Uterus (tissue), 4 donors: Measurements from ENCODE around the gene SGPL1. TPM values are rescaled to one million over a fixed set of nuclear protein-coding genes. Genes with fewer than 3 reads are reported as not detected.

Experiments
- DNase-seq, 2 donors: peaks; one replicate each; pipeline ENCODE4 v3.0.0-alpha.2; 2019 to 2020
- H3K27ac ChIP-seq, 2 donors: fragments of 200-600 bp; sonication (generic); 1 replicate in 1 of 2; 2 replicates in 1 of 2; pipeline ENCODE4 v1.5.1; 2016 to 2018
- H3K27me3 ChIP-seq, 2 donors: fragments of 200-600 bp; sonication (generic); one replicate each; pipeline ENCODE4 v1.5.1; 2018 to 2019; ENCODE audit warnings: control low read depth in 1 of 2
- H3K36me3 ChIP-seq, 2 donors: fragments of 200-600 bp; sonication (generic); one replicate each; pipeline ENCODE4 v1.5.1; 2019; ENCODE audit warnings: control low read depth in 1 of 2
- H3K4me1 ChIP-seq, 2 donors: fragments of 200-600 bp; sonication (generic); one replicate each; pipeline ENCODE4 v1.5.1; 2018 to 2019; ENCODE audit warnings: control low read depth in 1 of 2
- H3K4me3 ChIP-seq, 2 donors: fragments of 200-600 bp; sonication (generic); 1 replicate in 1 of 2; 2 replicates in 1 of 2; pipeline ENCODE4 v1.5.1; 2018 to 2019; ENCODE audit warnings: mild to moderate bottlenecking in 1 of 2
- H3K9me3 ChIP-seq, 2 donors: fragments of 200-600 bp; sonication (generic); one replicate each; pipeline ENCODE4 v1.5.1; 2019; ENCODE audit warnings: control low read depth in 1 of 2
- CTCF ChIP-seq, 4 experiments: fragments of 200-600 bp in 2 of 4; fragments of 450-650 bp in 2 of 4; sonication (generic) in 2 of 4; IDR thresholded peaks; one replicate each; pipeline ENCODE4 v1.5.1; 2016 to 2019; ENCODE audit warnings: antibody characterized with exemption in 4 of 4, mild to moderate bottlenecking in 2 of 4, moderate library complexity in 1 of 4
- POLR2A ChIP-seq, 2 donors: fragments of 450-650 bp; IDR thresholded peaks; one replicate each; pipeline ENCODE4 v1.6.1; 2016; ENCODE audit warnings: antibody characterized with exemption in 2 of 2, mild to moderate bottlenecking in 1 of 2, moderate library complexity in 1 of 2
- intact Hi-C: fragments of 100-400 bp; cut with DNase I; formaldehyde crosslinking; loops from one replicate; pipeline ENCODE4 v1.15.1; 2023; ENCODE audit warnings: low total_unique reads
- total RNA-seq, 4 donors: library from RNA; depleted of rRNA in 3 of 4; stranded (reverse); fragments of >200 nt in 3 of 4; gene quantifications; one replicate each; pipeline versions ENCODE4 v1.1.0 to v1.2.4, GENCODE V29; 2014 to 2023
- donor health status: DM: yes; HTN: yes; CAD: no.

SGPL1 gene
- total RNA-seq, 4 donors from 2014 or later, result 13.3 to 59.7 (median 27.3) TPM

GRCh38 chr10:70912556-70912955, 96.8 kb downstream of the SGPL1 start:
- no peaks in the 10 kb centered on the region for H3K27me3 ChIP-seq
- DNase-seq, result no peak
- H3K36me3 ChIP-seq, result no peaks in the 10 kb centered on the region
- H3K9me3 ChIP-seq, result no peaks in the 10 kb centered on the region
- intact Hi-C loops, result loop anchor here (5.0 kb wide), 1 partner anchor 365 kb away; no protein-coding TSS in a partner anchor
- no peak overlapping the region for H3K27ac ChIP-seq
- no peaks in the 10 kb centered on the region for H3K4me1 ChIP-seq
- TF ChIP-seq POLR2A (IDR thresholded peaks at IDR 0.05) (no peak), CTCF (IDR thresholded peaks at IDR 0.05) (no peak)
- H3K4me3 ChIP-seq, result no peak overlapping the region

DNA sequence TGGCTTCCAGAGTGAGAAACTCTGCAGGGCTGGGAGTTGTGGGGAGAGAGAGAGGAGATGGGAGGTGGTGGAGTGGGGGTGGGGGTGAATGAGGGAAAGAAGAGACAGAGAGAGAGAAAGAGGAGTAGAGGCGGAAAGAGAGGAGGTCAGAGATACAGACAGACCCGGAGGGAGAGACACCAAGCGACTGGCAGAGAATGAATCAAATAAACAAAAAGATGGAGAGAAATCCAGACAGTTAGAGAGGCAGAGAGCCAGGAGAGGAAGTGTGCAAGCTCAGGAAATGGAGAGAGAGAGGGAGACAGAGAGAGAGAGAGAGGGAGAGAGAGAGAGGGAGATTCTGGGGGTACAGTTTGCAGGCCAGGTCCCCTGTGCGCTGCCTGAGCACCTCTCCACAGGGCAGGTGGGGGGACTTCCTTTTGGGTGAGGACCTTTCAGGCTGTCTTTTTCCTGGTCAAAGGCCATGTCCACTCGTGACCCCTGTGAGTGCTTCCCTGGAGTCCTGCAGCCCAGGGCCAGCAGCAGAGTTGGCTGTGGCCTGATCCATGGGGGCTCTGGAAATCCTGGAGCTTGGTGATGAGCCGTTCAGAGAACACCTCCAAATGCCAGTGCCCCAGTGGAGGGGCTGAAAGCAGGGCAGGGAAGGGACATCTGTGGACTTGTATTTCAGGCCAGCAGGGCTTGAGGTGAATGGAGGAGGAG, 97.6 kb downstream of the SGPL1 start:
- H3K27me3 ChIP-seq, result no peaks in the 10 kb centered on the region
- H3K36me3 ChIP-seq, result no peaks in the 10 kb centered on the region
- DNase-seq, result no peak
- no peak overlapping the region for H3K27ac ChIP-seq
- no peaks in the 10 kb centered on the region for H3K9me3 ChIP-seq
- H3K4me3 ChIP-seq, result no peak overlapping the region
- TF ChIP-seq CTCF (IDR thresholded peaks at IDR 0.05) (no peak), POLR2A (IDR thresholded peaks at IDR 0.05) (no peak)
- intact Hi-C loops, result loop anchor here (5.0 kb wide), 1 partner anchor 364 kb away; no protein-coding TSS in a partner anchor
- H3K4me1 ChIP-seq, result no peaks in the 10 kb centered on the region

DNA sequence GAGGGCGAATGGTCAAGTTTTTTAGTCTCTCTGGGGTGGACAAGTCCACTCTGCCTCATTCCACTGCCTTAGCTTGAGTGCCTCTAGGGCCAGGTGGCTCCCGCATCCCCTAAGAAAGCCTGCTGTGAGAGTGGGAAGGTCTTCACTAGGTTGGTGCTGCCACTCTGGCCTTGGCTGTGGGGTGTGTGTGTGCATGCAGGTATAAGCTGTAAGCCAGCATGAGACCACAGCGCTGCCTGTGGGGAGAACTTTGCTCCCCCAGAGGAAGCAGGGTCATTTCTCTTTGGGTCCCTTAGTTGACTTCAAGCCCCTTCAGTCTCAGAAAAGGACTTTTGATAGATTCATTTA, 98.1 kb downstream of the SGPL1 start:
- Histone ChIP-seq H3K4me3 (no peak overlapping the region), H3K9me3 (no peaks in the 10 kb centered on the region), H3K27me3 (no peaks in the 10 kb centered on the region), H3K27ac (no peak overlapping the region), H3K36me3 (no peaks in the 10 kb centered on the region), H3K4me1 (no peaks in the 10 kb centered on the region)
- intact Hi-C loops, result loop anchor here (5.0 kb wide), 1 partner anchor 363 kb away; no protein-coding TSS in a partner anchor
- TF ChIP-seq CTCF (IDR thresholded peaks at IDR 0.05) (no peak), POLR2A (IDR thresholded peaks at IDR 0.05) (no peak)
- DNase-seq, result no peak

DNA sequence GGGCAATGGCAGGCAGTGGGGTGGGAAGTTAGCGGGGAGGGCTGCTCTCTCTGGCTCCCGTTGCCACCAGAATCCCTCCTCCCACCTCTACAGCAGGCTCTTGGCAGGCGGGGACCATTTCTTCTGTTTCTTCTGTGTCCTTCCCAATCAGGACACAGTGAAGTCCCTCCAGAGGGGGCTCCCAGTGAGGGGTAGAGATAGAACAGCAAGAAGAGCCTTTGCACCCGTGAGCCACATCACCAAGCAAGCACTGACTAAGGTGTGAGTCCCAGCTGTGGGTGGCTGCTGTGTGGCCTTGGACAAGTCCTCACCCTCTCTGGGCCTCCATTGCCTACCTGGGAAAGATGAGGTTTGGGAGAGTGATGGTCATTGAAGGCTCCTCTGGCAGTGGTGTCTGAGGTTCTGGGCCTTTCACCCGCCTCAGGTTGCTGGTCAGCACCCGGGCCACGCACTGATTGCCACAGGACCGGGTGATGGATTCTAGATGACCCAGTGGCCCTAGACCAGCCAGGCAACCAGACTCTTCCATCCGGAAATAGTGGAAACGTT, 98.6 kb downstream of the SGPL1 start:
- intact Hi-C loops, result loop anchor here (5.0 kb wide), 1 partner anchor 363 kb away; no protein-coding TSS in a partner anchor
- Histone ChIP-seq H3K9me3 (no peaks in the 10 kb centered on the region), H3K4me1 (no peaks in the 10 kb centered on the region), H3K36me3 (no peaks in the 10 kb centered on the region), H3K4me3 (no peak overlapping the region), H3K27ac (no peak overlapping the region), H3K27me3 (no peaks in the 10 kb centered on the region)
- TF ChIP-seq POLR2A (IDR thresholded peaks at IDR 0.05), result no peak
- TF ChIP-seq CTCF (IDR thresholded peaks at IDR 0.05), result no peak
- no peak for DNase-seq

GRCh38 chr10:70915206-70915605, 99.5 kb downstream of the SGPL1 start:
- TF ChIP-seq CTCF (IDR thresholded peaks at IDR 0.05) (no peak), POLR2A (IDR thresholded peaks at IDR 0.05) (no peak)
- Histone ChIP-seq H3K4me3 (no peak overlapping the region), H3K36me3 (no peaks in the 10 kb centered on the region), H3K27ac (no peak overlapping the region), H3K4me1 (no peaks in the 10 kb centered on the region), H3K9me3 (no peaks in the 10 kb centered on the region), H3K27me3 (no peaks in the 10 kb centered on the region)
- intact Hi-C loops, result no loop called here
- DNase-seq, result no peak
